Ovary (tissue), 3 donors: Measurements from ENCODE around the gene ADAMTSL3.

Experiments
- CTCF ChIP-seq, 3 donors: fragments of 450-650 bp in 2 of 3; fragments of 200-600 bp in 1 of 3; IDR thresholded peaks; one replicate each; pipeline versions ENCODE4 v1.5.1 to v1.8.0; 2016 to 2022; ENCODE audit warnings: antibody characterized with exemption in 3 of 3, mild to moderate bottlenecking in 1 of 3
- POLR2A ChIP-seq: fragments of 450-650 bp; IDR thresholded peaks from one replicate; pipeline ENCODE4 v1.6.1; 2017; ENCODE audit warnings: antibody characterized with exemption, mild to moderate bottlenecking, moderate library complexity
- donor health status: DM: no; HTN: no; CAD: no.

- no peak for TF ChIP-seq CTCF (IDR thresholded peaks at IDR 0.05)
- no peak for TF ChIP-seq POLR2A
Measured at GRCh38 chr15:83815506-83815905, 161.6 kb downstream of the ADAMTSL3 start.
